ENCODE results near the gene ASGR2.
"Not testable (repeated sequence)": the region's sequence is repeated elsewhere in the genome, so short reads cannot be mapped to it uniquely, and the experiment has no call there.

ASGR2 gene

DNA sequence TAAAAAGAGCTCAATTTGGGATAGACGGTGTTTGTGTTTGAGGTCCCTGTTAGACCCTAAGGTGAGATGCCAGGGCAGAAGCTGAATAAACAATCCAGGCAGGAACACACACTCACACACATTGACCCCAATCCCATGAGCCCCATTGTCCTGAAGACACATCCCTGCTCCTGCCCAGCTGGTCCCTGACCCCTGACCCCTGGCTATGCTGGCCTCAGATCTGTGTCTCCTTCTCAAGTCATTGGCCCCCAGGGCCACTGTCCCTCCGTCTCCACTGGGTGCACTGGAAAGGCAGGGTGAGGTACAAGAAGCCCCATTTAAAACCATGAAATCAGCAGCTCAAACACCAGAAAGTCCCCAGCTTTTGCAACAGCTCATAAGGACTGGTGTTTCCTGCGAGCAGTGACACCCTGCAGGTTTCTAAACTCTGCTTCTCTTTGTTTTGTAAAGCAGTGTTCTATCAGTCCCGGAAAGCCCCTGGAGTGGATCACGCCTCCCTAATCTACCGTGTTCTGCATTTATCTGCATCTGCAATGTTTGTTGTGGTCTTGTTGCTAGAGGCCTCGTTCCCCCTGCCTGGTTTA, 18.0 kb upstream of the ASGR2 start:
- DNase-seq (ENCODE audit: low read depth) = no peak
- TF ChIP-seq, protein P1, sequence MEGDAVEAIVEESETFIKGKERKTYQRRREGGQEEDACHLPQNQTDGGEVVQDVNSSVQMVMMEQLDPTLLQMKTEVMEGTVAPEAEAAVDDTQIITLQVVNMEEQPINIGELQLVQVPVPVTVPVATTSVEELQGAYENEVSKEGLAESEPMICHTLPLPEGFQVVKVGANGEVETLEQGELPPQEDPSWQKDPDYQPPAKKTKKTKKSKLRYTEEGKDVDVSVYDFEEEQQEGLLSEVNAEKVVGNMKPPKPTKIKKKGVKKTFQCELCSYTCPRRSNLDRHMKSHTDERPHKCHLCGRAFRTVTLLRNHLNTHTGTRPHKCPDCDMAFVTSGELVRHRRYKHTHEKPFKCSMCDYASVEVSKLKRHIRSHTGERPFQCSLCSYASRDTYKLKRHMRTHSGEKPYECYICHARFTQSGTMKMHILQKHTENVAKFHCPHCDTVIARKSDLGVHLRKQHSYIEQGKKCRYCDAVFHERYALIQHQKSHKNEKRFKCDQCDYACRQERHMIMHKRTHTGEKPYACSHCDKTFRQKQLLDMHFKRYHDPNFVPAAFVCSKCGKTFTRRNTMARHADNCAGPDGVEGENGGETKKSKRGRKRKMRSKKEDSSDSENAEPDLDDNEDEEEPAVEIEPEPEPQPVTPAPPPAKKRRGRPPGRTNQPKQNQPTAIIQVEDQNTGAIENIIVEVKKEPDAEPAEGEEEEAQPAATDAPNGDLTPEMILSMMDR (conservative IDR thresholded peaks at IDR 0.05; ENCODE audit: control insufficient read depth, insufficient read depth, low read depth, low read length) = no peak
- H3K4me3 ChIP-seq (ENCODE audit: control insufficient read depth, low read depth, low read length) = no peak overlapping the region

DNA sequence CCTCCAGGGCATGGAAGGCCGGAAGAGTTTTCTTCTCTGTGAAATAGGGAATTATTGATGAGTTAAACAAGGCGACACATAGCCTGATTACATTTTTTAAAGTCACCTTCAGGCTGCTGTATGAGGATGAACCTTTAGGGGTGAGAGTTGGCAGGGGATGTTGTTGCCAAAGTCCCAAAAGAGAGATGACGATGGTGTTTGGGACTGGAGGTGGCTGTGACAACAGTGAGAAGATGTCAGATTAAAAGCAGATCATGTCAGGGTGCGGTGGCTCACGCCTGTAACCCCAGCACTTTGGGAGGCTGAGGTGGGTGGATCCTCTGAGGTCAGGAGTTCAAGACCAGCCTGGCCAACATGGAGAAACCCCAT, 16.8 kb upstream of the ASGR2 start:
- DNase-seq (ENCODE audit: low read depth) = no peak
- H3K4me3 ChIP-seq (ENCODE audit: control insufficient read depth, low read depth, low read length) = no peak overlapping the region
- TF ChIP-seq, protein P1 (conservative IDR thresholded peaks at IDR 0.05; ENCODE audit: control insufficient read depth, insufficient read depth, low read depth, low read length) = no peak

DNA sequence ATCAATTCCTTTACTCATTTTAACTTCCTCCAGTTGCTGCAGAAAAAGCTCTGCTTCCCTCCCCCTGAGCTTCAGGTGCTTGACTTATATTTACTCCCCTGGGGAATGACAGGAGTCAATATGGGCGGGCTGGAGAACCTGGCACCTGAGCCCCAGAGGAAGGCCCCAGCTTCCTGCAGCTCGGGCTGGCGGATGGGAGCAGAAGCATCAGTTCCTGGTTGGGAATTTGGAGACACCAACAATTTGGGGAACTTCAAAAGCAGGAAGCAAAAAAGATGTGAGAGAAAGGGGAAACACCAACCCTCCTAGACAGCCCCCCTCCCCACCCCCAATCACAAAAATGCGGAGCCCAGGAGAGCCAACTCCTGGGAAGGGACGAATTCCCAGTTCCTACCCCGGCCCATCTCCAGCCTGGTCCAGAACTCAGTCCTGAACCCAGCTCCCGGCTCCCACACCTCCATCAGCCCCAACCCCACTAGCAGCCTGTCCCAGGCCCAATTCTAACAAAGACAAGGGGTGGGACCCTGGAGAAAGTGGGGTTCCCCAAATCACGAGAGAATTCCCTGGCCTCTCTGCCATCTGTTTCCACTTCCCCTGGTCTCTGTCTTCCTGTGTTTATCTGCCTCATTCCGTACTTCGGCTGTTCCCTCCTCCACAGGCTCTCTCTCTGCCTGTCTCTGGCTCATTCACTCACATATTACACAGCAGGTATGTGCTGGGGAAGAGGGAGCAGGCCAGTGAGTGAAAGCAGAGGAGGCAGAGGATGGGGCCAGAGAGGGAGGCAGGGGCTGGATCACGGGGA, 16.2 kb upstream of the ASGR2 start:
- no peak for DNase-seq (ENCODE audit: low read depth)
- TF ChIP-seq, protein P1 (conservative IDR thresholded peaks at IDR 0.05; ENCODE audit: control insufficient read depth, insufficient read depth, low read depth, low read length) = no peak
- H3K4me3 ChIP-seq (ENCODE audit: control insufficient read depth, low read depth, low read length) = no peak overlapping the region

DNA sequence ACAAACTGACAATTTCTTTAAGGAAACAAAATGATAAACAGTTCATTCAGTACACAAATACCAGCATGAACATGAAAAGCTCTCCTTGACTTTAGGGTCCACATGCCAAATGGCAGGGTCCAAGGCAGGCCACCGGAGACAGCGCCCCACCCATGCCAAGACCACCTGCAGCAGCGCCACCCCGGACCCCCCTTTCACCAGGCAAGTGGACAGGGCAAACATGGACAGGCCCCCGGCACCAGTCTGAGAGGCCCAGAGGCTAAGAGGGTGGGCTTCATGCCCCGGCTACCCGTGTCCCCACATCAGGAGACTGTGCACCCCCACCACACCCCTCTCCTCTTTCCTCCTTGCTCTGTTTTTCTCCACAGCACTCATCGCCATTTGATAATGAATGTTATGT, 14.7 kb upstream of the ASGR2 start:
- no peak overlapping the region for H3K4me3 ChIP-seq (ENCODE audit: control insufficient read depth, low read depth, low read length)
- TF ChIP-seq, protein P1 (conservative IDR thresholded peaks at IDR 0.05; ENCODE audit: control insufficient read depth, insufficient read depth, low read depth, low read length) = no peak
- DNase-seq (ENCODE audit: low read depth) = no peak

DNA sequence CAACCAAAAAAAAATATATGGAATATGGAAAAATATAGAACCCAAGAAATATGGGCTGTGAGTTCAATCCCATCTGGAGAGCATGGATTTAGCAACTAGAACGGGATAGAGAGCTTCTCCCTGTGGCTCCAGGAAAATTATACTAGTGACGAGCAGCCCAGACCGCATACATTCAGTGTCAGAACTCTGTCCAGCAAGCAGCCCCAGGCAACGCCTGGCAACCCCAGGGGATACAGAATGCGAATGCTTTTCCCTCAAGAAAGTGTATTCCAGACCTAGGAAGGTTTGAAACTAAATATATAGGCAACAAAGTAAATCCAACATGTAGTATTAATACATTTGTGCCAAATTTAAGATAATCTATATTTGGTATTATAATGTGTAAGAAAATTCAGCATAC, 13.5 kb upstream of the ASGR2 start:
- H3K4me3 ChIP-seq (ENCODE audit: control insufficient read depth, low read depth, low read length) = no peak overlapping the region
- TF ChIP-seq, protein P1 (conservative IDR thresholded peaks at IDR 0.05; ENCODE audit: control insufficient read depth, insufficient read depth, low read depth, low read length) = no peak
- DNase-seq (ENCODE audit: low read depth) = no peak

DNA sequence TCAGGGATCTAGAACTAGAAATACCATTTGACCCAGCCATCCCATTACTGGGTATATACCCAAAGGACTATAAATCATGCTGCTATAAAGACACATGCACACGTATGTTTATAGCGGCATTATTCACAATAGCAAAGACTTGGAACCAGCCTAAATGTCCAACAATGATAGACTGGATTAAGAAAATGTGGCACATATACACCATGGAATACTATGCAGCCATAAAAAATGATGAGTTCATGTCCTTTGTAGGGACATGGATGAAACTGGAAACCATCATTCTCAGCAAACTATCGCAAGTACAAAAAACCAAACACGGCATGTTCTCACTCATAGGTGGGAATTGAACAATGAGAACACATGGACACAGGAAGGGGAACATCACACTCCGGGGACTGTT, 12.9 kb upstream of the ASGR2 start:
- not testable (repeated sequence) for H3K4me3 ChIP-seq (ENCODE audit: control insufficient read depth, low read depth, low read length); DNase-seq (ENCODE audit: low read depth)

DNA sequence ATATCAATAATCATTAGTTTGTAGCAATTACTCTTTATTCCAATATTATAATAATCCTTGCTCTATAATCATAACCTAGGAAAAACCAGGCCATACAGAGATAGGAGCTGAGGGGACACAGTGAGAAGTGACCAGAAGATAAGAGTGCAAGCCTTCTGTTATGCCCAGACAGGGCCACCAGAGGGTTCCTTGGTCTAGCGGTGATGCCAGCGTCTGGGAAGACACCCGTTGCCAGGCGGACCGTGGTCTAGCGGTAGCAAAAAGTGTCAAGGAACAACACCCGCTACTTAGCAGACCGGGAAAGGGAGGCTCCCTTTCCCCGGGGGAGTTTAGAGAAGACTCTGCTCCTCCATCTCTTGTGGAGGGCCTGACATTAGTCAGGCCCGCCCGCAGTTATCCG, 11.8 kb upstream of the ASGR2 start:
- not testable (repeated sequence) for DNase-seq (ENCODE audit: low read depth); H3K4me3 ChIP-seq (ENCODE audit: control insufficient read depth, low read depth, low read length)

DNA sequence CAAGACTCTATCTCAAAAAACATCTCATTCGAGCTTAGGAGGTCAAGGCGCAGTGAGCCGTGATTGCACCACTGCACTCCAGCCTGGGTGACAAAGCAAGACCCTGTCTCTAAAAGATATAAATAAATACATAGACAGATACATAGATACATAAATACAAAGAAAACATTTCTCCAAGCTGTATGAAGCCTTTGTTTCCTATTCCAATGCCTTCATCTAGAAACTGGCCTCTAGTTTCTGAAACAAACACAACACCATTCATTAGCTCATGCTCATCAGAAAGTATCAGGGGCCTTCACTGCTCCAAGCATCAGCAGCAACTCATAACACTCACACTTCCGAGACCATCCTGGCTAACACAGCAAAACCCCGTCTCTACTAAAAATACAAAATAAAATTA, 10.3 kb upstream of the ASGR2 start:
- DNase-seq (ENCODE audit: low read depth) = no peak
- TF ChIP-seq, protein P1 (conservative IDR thresholded peaks at IDR 0.05; ENCODE audit: control insufficient read depth, insufficient read depth, low read depth, low read length) = no peak
- no peak overlapping the region for H3K4me3 ChIP-seq (ENCODE audit: control insufficient read depth, low read depth, low read length)

Data from fibroblast of mammary gland (primary cell).